ENCODE measurements around the gene LIN7B. TPM values are rescaled to one million over a fixed set of nuclear protein-coding genes. Genes with fewer than 3 reads are reported as not detected.

Gene LIN7B, protein sequence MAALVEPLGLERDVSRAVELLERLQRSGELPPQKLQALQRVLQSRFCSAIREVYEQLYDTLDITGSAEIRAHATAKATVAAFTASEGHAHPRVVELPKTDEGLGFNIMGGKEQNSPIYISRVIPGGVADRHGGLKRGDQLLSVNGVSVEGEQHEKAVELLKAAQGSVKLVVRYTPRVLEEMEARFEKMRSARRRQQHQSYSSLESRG
- 10 to 100 TPM; 11.4 to 14.9 TPM for total RNA-seq
- long read RNA-seq, partial matches to known transcripts = 1 of 3 reads
- long read RNA-seq, other reads (novel, unspliced or antisense) = 0 of 3 reads

DNA sequence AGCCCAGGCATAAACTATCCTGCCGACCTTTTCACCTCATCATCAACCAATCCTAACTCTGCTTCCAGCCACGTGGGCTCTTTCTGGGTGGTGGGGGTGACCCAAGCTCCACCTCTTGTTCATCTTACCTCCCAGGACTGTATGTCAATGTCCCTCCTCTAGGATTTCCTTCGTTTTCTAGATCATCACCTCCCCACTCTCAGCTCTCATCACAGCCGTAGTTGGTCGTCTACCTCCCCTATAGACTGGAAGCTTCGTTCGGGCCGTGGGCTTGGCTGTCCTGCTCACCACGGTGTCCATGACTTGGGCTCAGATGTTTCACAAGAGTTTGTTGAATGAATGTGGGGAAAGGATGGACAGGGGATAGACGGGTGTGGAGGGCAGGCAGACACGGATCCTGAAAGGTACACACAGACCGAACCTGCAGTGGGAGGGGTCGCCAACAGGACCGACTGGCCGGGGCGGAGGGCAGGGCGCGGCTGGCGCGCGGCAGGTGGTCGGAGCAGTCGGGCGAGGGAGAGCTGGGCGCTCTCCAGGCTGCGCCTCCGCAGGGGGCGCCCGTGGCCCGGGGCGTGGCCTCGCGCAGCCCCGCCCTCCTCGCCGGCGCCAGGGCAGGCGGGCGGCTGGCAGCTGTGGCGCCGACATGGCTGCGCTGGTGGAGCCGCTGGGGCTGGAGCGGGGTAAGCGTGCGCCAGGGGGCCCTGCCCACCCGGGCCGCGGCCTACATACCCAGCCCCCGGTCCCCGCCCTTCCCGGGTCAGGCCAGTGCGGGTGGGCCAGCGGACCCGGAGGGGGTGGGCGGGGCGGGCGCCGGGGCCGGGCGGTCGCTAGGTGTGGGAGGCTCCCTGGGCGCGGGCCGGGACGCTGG lies at the start of gene LIN7B:
Gene LIN7B, plus strand, starts transcription at position 609 of the 868 bp plus-strand sequence. Its CDS starts 35 bp downstream, at position 644.
- intact Hi-C loops (cut with DNase I) = loop anchor here in 1 of 2 donors (5.0 kb wide), 1 partner anchor 33 kb away; no protein-coding TSS in a partner anchor
- DNase-seq = peak; percentile 76
- ATAC-seq = peak; percentile 66 to 72

DNA sequence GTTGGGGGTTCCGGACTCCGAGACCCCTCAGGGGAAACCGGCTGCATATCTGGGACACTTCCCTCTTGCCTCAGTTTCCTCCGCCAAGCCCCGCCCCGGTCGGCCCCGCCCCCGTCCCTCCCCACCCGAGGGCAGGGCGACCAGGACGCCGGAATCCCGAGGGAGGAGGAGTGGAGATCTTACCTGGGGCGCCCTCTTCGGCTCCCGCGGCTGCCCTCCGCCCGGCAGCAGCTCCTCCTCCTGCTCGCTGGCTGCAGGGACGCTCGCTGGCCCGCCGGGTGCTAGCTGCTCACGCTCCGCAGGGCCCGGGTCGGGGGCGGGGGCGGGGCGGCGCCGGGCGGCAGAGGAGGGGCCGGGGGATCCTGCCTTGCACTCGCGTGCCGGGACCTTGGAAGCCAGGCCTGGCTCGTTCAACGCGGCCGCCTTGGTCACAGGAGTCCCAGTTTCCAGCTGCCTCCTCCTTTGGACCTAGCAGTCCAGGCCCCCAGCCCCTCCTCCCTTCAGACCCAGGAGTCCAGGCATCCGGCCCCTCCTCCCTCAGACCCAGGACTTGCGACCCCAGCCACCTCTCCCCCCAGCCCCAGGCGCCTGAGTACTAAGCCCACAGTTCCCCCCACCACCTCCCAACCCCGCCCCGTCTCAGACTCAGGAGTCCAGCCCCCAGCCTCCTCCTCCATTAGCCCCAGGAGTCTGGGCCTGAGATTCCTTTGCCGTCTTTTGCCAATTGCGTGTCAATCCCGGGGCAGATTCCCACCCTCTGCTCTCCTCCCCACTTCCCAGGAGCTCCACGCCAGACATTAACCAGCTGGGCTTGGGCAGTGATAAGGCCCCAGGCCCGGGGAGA lies 49.2 kb upstream of the LIN7B start, which contains the start of gene NTF4:
Gene NTF4, minus strand, starts transcription at position 51 of the 844 bp plus-strand sequence. CDS start 2,821 bp downstream, outside the sequence.
- intact Hi-C loops (cut with DNase I) = no loop called here
- DNase-seq (no peak), ATAC-seq (peak; percentile 65 to 74)

DNA sequence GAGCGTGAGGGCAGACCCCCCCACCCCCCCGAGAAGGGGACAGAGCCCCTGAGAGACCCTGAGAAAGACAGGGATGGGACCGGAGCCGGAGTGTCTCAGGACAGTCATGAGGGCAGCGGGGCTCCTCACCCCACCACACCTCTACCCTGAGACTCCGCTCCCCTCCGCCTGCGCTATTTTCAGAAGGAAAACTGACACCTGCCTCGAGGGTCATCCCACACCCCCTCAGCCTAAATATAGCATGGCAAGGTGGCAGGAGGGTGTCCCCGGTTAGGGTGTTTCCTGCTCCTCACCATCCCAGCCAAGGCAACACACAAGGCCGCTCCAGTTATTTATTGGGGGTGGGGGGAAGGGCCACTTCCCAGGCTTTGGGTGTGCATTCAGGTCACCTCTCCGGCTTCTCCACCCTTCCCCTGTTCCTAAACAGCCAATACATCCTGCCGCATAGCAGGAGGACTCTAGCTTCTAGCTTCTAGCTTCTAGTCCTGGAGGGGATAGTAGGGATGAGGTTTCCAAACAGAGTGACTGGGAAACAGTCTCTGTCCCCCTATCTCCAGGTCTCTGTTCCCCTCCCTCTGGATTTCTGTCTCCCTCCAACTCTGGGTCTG lies 48.2 kb upstream of the LIN7B start:
- DNase-seq (peak; percentile 35), ATAC-seq (peak; percentile 15 to 34)
- intact Hi-C loops (cut with DNase I) = no loop called here

DNA sequence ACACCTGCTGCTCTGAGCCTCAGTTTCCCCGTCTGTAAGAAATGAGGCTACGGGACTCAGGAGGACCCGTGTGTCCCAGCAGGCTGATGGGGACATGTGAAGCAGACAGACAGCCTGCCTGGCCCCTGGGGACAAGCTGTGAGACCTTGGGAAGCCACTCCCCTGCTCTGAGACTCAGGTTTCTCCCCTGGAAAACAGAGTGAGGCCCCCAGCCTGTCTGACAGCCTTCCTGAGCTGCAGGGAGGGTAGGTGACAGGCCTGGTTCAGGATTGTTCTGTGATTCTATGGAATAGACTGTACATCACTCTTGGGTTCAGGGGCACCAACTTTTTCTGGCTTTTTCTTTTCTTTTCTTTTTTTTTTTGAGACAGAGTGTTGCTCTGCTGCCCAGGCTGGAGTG lies 46.6 kb upstream of the LIN7B start:
- ATAC-seq (no peak), DNase-seq (no peak)
- intact Hi-C loops (cut with DNase I) = no loop called here

DNA sequence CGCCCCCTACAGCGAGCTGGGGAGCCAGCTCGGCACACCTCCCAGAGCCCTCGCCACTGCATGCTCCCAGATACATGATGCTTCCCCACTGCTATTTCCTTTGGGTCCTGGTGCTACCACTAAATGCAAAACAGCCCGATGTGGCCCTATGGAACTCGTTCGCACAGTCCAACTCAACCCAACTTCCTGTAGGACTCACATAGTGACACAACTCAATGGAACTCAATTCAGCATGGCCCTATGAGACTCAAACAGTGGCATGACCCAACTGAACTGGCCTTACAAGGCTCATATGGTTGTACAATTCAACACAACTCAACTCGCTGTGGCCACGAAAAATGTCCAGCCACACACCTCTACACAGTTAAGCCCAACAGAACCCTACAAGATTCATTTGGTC lies 45.1 kb upstream of the LIN7B start:
- no peak for DNase-seq
- intact Hi-C loops (cut with DNase I) = no loop called here
- ATAC-seq = no peak

DNA sequence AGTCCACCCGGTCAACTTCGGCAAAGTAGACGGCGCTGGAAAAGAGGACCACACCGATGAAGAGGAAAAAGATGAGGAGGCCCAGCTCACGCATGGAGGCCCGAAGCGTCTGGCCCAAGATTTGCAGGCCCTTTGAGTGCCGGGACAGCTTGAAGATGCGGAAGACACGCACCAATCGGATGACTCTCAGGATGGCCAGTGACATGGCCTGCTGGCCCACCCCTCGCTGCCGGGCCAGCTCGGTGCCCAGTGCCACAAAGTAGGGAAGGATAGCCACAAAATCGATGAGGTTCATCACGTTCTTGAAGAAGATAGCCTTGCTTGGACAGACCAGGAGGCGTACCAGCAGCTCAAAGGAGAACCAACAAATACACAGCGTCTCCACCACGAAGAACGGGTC lies 43.8 kb upstream of the LIN7B start:
- intact Hi-C loops (cut with DNase I) = loop anchor here in 1 of 2 donors (5.0 to 10.0 kb wide), 2 partner anchors 76 to 137 kb away; partner anchors contain the start of genes GYS1 and RUVBL2
- ATAC-seq (no peak), DNase-seq (no peak)

DNA sequence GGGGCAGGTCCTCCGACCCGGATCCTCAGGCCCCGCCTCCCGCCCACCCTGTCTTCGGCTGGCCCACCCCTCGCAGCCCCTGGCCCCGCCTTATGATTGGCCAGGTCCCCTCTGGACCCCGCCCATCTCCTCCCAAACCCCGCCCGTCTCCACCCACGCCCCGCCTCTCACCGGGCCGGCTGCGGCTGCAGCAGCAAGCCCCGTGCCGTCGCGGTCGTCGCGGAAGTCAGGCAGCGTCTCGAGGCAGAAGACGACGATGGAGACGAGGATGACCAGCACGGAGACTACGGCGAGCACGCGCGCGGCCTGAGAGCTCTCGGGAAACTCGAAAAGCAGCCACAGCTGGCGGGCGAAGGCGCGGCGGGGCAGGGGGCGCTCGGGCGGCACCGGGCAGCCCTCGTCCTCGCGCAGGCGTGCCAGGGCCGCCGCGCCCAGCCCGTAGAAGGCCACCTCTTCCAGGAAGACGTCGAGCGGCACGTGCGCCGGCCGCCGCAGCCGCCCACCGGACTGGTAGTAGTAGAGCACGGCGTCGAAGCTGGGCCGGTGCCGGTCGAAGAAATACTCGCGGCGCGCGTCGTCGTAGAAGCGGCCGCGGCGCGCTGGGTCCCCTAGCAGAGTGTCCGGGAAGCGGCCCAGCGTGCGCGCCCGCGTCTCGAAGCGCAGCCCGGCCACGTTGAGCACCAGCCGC lies 42.2 kb upstream of the LIN7B start:
- ATAC-seq (peak in 1 of 2 donors; percentile 11), DNase-seq (peak; percentile 29)
- intact Hi-C loops (cut with DNase I) = loop anchor here in 1 of 2 donors (5.0 to 10.0 kb wide), 2 partner anchors 77 to 135 kb away; partner anchors contain the start of genes GYS1 and RUVBL2

DNA sequence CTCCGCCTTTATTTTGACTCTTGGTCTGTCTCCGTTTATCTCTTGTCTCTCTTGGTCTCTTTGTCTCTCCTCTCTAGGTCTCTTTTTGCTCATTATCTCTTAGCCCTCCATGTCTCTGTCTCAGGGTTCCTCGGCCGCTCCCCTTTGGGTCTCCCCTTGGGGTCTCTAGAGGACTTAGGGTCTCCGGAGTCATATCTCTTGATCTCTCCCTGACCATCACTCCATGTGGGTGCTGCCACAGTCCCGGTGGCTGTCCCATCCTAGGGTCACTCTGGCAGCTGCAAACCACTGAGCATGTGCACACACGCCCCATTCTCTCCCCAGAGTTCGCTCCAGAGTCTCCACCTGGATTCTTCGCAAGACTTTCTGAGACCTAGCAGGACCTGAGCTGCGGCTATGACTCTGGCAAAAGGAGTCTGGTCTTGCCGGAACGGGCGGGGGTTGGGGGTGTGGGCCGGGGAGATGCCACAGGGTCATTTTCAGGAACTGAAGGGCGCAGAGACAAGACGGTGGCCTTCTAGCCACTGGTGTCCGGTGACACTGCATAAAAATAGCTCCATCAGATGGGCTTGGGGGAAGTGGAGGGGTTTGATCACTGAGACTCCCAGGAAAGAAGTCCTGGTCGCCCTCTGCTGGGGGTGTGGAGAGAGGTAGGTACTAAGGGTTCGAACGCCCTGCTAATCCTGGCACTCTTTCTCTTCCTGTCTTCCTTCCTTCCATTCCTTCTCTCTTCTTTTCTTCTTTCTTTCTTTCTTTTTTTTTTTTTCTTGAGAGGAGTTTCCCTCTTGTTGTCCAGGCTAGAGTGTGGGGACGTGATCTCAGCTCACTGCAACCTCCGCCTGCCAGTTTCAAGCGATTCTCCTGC lies 40.4 kb upstream of the LIN7B start:
- intact Hi-C loops (cut with DNase I) = loop anchor here in 1 of 2 donors (5.0 to 10.0 kb wide), 2 partner anchors 79 to 134 kb away; partner anchors contain the start of genes GYS1 and RUVBL2
- ATAC-seq = peak; percentile 33 to 54

DNA sequence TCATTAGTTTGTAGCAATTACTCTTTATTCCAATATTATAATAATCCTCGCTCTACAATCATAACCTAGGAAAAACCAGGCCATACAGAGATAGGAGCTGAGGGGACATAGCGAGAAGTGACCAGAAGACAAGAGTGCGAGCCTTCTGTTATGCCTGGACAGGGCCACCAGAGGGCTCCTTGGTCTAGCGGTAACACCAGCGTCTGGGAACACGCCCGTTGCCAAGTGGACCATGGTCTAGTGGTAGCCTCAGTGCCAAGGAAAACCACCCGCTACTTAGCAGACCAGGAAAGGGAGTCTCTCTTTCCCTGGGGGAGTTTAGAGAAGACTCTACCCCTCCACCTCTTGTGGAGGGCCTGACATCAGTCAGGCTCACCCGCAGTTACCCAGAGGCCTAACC lies 39.3 kb upstream of the LIN7B start:
- ATAC-seq (peak; percentile 34 to 50), DNase-seq (peak; percentile 80)

More for the DNA sequence above, 40.4 kb upstream of the LIN7B start:
- no peak for DNase-seq

DNA sequence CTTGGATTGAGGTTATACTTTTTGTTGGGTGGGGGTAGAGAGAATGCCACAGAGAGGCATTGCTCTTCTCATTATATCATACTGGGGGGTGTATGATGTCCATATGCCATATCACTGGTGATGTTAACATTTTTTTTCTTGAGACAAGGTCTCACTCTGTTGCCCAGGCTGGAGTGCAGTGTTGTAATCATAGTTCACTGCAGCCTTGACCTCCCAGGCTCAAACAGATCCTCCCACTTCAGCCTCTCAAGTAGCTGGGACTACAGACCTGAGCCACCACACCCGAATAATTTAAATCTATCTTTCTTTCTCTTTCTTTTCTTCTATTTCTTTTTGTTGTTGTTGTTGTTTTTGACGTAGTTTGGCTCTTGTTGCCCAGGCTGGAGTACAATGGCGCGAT lies 33.8 kb upstream of the LIN7B start:
- no peak for DNase-seq
- intact Hi-C loops (cut with DNase I) = no loop called here

More for the DNA sequence above, 39.3 kb upstream of the LIN7B start:
- intact Hi-C loops (cut with DNase I) = loop anchor here in 1 of 2 donors (5.0 to 10.0 kb wide), 2 partner anchors 80 to 132 kb away; partner anchors contain the start of genes GYS1 and RUVBL2

DNA sequence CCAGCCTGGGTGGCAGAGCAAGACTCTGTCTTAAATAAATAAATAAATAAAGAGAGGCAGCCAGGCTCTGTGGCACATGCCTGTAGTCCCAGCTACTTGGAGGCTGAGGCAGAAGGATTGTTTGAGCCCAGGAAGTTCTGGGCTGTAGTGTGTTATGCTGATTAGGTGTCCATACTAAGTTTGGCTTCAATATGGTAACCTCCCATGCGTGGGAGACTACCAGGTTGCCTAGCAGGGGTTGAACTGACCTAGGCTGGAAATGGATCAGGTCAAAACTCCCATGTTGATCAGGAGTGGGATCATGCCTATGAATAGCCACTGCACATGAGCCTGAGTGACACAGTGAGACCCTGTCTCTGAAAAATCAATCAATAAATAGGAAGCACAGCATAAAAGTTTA lies 32.9 kb upstream of the LIN7B start:
- intact Hi-C loops (cut with DNase I) = no loop called here
- no peak for ATAC-seq

More for the DNA sequence above, 33.8 kb upstream of the LIN7B start:
- no peak for ATAC-seq

DNA sequence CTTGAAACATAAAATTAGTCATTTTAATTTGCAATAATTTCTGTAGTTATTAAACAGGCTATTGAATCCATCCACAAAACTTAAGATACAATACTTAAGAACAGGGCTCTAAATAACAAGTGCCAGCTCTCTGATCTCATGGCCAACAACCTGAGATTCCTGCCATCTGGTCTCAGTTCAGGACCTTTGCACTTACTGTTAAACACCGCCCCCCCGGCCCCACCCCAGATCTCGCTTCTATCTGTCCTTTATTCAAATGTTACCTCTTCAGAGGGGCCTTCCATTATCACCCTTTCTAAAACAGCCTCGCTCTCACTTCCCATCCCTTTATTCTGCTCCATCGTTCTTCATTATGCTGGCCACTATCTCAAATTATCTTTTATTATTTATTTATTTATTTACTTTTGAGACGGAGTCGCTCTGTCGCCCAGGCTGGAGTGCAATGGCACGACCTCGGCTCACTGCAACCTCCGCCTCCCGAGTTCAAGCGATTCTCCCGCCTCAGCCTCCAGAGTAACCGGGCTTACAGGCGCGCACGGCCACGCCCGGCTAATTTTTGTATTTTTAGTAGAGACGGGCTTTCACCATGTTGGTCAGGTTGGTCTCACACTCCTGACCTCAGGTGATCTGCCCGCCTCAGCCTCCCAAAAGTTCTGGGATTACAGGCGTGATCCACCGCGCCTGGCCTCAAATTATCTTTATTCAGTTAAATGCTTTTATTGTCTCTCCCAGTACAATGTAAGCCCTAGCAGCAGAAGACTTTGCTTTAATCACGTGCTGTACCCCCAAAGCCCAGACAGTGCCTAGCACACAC lies 29.8 kb upstream of the LIN7B start:
- ATAC-seq = no peak
- no peak for DNase-seq
- intact Hi-C loops (cut with DNase I) = no loop called here

More for the DNA sequence above, 32.9 kb upstream of the LIN7B start:
- no peak for DNase-seq

DNA sequence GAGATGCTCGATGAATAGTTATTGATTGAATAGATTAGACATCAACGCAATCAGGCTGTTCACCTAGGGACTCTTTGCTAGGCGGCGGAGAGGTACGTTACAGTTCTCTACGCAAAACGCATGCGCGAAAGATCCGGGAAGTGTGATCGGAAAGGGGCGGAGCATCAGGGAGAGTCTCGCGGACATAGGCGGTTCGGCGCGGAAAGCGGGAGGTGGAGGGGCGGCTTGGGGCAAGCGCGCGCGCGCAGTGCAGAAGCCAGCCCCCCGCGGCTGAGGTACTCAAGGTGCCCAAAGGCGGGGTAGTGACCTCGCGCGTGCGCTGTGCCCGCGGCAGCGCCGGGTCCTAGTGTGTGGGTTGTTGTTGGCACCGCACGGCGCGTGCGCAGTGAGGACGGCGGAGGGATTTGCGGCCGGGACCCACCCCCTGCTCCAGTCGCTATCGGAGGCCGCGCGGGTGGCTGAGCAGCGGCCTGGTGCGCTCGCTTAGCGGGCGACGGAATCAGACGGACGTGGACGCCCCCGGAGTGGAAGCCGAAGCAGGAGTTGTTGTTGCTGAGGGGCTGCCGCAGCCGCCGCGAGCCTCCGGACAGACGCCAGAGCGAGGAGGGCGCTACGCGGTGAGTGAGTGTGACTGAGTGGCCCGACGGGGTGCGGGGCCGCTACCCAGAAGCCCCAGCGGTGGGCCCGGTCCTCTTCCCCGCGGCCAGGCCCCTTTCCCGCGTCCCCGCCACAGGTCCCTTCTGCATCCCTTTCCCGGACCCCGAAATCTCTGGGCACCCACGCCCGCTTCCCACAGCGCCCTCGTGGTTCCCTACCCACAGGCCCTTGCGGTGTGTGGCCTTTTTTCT lies 28.9 kb upstream of the LIN7B start, which contains the start of gene SNRNP70:
Gene SNRNP70, plus strand, starts transcription at position 432 of the 848 bp plus-strand sequence. CDS start 964 bp downstream, outside the sequence.
- peak; percentile 99 for DNase-seq
- peak; percentile 99 for ATAC-seq
- intact Hi-C loops (cut with DNase I) = no loop called here

DNA sequence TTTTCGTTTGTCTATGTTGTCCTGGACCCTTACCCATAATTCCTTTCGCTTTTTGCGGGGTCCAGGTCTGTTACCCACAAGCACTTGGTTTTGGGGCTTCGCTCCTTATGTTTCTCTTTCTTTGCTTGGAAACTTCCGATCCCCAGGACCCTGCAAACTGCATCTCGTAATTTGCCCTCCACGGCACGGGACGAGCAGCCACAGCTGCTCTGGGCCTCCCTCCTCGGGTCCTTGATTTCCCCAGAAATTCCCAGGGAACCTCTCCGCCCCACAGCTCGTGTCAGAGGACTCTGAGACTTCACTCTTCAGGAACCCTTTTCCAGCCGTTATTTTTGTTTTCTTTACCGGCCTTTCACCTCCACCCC lies 28.3 kb upstream of the LIN7B start:
- intact Hi-C loops (cut with DNase I) = no loop called here
- ATAC-seq = no peak
- DNase-seq = no peak

DNA sequence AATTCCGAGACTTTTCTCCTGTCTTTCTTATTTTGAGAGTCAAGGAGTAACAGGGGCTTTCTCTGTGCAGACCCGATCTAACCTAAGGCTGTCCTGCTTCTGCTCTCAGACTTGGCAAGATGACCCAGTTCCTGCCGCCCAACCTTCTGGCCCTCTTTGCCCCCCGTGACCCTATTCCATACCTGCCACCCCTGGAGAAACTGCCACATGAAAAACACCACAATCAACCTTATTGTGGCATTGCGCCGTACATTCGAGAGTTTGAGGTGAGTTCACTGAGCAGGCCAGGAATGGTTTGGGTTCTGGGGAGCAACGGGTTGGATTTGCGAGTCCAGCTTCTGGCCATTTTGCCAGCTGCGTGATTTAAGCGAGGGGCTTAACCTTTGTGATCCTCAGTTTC lies 27.9 kb upstream of the LIN7B start:
- intact Hi-C loops (cut with DNase I) = no loop called here
- no peak for DNase-seq

More for the DNA sequence above, 27.9 kb upstream of the LIN7B start:
- ATAC-seq = no peak

All from left cardiac atrium (tissue), 4 donors.